GM19238 (cell line): ENCODE results near the gene ZSWIM5.
"Not testable (repeated sequence)": the region's sequence is repeated elsewhere in the genome, so short reads cannot be mapped to it uniquely, and the experiment has no call there.

Source experiments
- DNase-seq: peaks from one replicate; pipeline ENCODE4 v3.0.0; 2011; ENCODE audit warnings: low spot score; ENCODE audit not compliant: insufficient read length

Gene ZSWIM5

DNA sequence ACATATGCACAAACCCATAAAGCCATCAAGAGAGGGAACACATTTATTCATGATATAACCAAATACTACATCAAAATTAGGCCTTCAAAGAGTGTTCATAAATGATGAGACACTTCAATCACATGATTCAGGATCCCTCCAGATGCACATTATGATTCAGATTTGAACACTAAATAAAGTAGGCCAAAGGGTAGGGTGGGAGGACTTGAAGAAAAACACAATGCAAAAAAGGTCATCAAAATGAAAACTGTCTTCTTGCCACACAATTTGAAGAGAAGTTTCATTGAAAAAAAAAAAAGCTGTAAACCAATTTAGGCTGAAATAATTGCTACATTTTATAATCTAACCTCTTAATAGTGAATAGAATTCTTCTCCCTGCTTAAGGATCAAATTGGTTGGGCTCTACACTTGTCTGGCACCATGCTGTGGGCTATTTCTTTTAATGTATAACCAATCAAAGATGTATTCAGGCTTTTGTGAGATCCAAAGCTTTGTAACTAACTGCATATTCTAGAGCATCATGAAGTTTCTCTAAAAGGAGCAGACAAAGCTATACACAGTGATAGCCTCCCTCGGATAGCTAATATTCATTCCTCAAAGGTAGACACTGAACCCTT, 58.1 kb downstream of the ZSWIM5 start:
- DNase-seq: no peak

DNA sequence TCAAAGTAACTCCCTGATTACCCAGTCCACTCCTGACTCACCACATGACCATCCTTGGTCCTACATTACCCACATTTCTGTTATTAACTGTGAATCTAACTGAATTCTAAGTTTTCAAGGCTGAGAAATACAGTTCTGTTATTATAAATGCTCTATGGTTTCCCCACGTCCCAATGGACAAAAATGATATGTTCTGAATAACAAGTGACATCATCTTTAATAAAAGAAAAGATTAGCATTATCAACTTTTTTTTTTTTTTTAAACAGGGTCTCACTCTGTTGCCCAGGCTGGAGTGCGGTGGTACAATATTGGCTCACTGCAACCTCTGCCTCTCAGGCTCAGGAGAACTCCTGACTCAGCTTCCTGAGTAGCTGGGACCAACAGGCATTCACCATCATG, 59.6 kb downstream of the ZSWIM5 start:
- DNase-seq: no peak

DNA sequence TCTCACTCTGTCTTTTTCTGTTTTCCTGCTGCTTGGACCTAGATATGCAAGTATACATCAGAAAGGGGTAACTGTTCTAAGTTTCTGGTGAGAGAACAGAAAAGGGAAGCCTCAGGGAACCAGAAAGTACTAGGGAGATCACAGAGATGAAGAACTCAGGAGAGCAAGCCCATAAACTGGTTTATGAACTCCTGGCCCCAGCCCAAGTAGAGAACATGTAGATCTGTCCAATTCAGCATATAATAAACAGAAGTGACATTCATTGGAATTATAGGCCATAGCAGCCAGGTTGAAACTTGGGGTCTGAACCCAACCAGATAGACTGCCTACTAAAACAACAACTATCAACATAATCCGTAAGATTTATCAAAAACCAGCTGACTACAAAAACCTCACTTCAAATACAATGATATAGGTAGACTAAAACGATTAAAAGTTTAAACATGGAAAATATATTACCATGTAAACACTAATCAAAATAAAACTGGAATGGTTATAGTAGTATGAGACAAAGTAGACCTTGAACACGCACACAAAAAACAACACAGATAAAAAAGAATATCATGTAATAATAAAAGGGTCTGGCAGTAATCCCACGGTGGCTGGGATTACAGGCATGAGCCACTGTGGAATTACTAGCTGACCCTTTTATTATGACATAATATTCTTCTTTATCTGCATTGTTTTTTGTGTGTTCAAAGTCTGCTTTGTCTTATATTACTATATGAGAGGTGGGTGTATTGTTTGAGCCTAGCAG, 65.0 kb downstream of the ZSWIM5 start:
- DNase-seq: no peak

DNA sequence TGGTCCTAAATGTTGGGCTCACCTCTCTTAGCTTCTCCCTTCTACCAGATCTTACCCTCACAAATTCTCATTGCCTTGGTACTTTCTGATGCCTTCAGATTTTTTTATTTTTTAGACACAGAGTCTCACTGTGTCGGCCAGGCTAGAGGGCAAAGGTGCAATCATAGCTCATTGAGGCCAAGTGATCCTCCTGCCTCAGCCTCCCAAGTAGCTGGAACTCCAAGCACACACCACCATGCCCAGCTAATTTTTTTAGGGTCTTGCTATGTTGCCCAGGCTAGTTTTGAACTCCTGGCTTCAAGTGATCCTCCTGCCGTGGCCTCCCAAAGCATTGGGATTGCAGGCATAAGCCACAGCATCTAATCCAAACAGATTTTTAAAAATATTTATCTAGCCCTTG, 69.4 kb downstream of the ZSWIM5 start:
- DNase-seq: no peak

DNA sequence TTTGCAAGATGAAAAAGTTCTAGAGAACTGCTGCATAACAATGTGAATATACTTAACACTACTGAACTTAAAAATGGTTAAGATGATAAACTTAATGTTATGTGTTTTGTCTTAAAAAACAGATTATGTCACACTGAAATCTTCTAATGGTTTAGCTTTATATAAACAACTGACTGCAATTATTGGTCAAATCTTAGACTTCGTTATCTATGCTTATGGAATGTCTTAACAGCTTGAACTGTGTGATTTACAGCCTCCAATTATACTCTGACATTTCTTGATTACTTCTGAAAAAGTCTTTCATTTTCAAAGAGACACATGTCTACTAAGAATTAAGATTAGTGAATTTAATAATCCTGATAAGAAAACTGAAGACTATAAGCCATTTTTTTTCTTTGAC, 71.1 kb downstream of the ZSWIM5 start:
- DNase-seq: no peak

DNA sequence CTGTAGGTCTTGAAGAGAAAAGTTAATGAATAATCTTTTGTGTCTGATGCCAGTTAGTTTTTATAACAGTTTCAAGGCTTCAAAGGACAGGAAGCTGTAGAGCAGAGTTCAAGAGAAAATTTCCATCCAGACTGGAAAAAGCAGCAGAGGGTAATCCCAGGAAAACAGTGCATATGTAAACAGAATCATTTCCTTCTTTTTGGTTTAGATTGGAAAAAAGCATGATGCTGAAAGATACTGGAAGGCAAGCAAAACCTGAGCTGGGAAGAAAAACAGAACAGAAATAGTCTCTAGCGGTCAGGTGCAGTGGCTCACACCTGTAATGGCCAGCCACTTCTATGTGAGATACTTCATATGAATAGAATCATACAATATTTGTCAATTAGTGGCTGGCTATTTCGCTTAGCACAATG, 71.9 kb downstream of the ZSWIM5 start:
- DNase-seq: no peak

DNA sequence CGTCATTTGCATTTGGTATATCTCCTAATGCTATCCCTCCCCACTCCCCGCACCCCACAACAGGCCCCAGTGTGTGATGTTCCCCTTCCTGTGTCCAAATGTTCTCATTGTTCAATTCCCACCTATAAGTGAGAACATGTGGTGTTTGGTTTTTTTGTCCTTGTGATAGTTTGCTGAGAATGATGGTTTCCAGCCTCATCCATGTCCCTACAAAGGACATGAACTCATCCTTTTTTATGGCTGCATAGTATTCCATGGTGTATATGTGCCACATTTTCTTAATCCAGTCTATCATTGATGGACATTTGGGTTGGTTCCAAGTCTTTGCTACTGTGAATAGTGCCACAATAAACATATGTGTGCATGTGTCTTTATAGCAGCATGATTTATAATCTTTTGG, 73.7 kb downstream of the ZSWIM5 start:
- not testable (repeated sequence) for DNase-seq

DNA sequence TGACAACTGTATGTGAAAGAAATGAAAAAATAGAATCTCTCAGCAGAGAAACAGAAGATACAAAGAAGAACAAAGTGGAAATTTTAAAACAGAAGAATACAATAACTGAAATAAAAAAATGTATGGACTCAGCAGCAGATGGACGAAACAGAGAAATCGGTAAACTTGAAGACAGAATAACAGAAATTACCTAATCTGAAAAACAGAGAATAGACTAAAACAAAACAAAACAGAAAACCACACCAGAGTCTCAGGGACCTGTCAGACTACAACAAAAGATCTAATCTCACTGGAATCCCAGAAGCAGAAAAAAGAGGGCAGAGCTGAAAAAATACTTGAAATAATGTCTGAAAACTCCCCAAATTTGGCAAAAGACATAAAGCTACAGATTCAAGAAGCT, 83.0 kb downstream of the ZSWIM5 start:
- no peak for DNase-seq

DNA sequence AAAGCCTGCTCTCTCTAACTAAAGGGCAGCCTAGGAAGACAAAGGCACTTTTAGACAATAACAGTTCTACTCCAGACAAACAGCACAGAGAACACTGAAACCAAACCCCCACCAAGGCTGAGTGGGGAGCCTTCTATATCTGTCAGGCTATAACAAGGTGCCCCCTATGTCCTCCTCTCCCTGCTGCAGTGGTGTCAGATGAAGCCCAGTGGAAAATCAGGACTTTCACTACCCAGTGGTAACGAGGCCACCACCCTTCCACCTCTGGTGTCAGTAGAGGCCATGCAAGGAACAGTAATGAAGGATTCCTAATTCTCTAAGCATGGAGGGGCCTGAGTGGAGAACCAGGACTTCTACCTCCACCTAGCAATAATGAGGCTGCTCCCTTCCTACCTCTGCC, 83.7 kb downstream of the ZSWIM5 start:
- no peak for DNase-seq

DNA sequence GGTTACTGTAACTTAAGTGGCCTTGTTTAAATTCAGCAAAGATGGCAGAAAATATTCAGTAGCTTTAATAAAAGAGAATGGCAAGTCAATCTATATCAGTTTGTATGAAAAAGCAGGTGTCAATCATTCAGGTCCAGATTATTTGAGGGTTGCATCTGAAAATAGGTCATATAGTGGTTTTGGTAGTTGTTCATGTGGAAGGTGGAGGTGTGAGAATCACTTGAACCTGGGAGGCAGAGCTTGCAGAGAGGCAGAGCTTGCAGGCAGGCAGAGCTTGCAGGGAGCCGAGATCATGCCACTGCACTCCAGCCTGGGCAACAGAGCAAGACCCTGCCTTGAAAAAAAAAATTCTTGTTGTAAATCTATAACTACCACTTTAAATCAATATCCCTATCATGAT, 88.6 kb downstream of the ZSWIM5 start:
- DNase-seq: no peak

DNA sequence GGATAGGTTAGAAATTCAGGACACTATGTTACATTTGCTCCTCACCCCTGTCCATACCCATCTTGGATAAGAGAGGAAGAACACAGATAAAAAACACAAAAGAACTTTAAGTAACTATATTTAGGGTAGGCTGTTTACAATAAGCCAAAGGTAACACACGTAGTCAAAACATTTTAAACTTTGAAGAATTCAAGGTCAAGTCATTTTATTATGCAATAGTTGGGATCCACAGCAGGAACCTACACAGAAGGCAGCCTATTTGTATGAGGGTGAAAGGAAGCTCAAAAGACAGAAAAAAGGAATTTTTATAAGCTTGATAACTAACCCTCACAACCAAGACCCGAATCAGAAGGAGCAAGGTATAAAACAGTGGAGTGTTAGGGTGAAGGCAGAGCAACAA, 89.6 kb downstream of the ZSWIM5 start:
- DNase-seq: no peak

DNA sequence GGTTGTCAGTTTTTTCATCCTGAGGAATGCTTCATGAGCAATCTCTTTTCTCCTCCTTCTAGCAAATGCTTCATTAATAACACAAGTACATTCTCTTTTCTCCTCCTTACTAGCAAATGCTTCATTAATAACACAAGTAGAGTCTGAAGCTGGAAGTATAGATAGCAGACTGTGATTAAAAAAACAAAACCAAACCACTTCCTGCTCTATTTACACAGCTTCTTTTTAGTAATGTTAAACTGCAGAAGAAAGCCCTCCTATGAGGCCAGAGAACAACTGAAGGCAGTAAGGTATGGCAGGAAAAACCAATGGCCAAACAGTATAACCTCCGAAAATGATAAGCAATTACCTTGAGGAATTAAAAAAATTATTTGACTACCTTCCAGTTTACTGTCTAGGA, 90.1 kb downstream of the ZSWIM5 start:
- DNase-seq: no peak

DNA sequence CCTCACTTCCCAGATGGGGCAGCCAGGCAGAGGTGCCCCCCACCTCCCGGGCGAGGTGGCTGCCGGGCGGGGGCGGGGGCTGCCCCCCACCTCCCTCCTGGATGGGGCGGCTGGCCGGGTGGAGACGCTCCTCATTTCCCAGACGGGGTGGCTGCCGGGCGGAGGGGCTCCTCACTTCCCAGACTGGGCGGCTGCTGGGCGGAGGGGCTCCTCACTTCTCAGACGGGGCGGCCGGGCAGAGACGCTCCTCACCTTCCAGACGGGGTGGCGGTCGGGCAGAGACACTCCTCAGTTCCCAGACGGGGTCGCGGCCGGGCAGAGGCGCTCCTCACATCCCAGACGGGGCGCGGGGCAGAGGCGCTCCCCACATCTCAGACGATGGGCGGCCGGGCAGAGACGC, 91.2 kb downstream of the ZSWIM5 start:
- DNase-seq: not testable (repeated sequence)

DNA sequence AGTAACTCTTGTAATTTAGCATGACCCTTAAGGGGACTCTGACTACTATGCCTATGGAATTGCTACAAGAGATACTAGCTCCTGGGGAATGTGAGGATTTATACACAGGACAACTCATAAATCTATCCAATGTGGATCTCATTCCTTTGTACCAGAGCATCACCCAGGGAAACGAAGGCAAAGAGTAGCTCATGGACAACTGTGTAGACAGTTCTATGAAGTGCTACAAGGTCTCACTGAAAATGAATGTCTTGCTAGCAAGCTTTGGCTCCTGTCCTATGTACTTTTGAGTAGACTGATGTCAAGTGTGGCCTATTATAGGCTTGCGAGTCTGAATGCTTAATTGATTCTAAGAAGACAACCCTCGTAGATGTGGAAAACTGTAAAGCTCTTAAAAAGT, 93.7 kb downstream of the ZSWIM5 start:
- no peak for DNase-seq

DNA sequence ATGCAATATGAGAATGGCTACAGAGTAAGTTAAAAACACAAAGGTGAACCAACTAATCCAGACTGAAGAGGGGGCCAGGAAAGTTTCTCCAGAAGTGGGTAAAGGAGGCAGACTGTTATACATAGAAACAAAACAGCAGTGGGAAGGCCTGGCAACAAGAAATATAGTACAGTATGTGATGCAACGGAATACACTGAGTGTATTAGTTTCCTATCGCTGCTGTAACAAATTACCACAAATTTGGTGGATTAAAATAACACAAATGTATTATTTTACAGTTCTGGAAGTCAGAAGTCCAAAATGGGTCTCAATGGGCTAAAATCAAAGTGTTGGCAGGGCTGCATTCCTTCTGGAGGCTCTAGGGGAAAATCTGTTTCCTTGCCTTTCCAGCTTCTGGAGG, 95.2 kb downstream of the ZSWIM5 start:
- DNase-seq: no peak

DNA sequence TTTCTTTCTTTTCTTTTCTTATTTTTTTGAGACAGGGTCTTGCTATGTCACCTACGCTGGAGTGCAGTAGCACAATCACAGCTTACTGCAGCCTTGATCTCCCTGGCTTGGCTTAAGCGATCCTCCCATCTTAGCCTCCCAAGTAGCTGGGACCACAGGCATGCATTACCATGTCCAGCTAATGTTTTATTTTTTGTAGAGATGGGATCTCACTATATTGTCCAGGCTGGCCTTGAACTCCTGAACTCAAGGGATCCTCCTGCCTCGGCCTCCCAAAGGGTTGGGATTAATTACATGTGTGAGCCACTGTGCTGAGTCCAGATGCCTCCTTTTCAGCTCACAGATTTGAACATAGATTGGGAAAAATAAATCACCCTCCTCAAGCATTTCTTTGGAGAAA, 98.6 kb downstream of the ZSWIM5 start:
- DNase-seq: no peak

DNA sequence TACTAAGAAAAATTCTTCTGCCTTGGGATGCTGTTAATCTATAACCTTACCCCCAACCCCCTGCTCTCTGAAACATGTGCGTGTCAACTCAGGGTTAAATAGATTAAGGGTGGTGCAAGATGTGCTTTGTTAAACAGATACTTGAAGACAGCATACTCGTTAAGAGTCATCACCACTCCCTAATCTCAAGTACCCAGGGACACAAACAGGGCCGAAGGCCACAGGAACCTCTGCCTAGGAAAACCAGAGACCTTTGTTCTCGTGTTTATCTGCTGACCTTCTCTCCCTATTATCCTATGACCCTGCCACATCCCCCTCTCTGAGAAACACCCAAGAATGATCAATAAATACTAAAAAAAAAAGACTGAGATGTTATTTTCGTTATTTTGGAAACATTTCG, 99.5 kb downstream of the ZSWIM5 start:
- DNase-seq: not testable (repeated sequence)

DNA sequence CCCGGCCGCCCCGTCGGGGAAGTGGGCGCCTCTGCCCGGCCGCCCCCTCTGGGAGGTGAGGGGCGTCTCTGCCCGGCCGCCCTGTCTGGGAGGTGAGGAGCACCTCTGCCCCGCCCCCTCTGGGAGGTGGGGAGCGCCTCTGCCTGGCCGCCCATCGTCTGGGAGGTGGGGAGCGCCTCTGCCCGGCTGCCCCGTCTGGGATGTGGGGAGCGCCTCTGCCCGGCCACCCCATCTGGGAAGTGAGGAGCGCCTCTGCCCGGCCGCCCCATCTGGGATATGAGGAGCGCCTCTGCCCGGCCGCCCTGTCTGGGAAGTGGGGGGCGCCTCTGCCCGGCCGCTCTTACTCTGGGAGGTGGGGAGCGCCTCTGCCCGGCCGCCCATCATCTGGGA, 100.3 kb downstream of the ZSWIM5 start:
- DNase-seq: not testable (repeated sequence)

DNA sequence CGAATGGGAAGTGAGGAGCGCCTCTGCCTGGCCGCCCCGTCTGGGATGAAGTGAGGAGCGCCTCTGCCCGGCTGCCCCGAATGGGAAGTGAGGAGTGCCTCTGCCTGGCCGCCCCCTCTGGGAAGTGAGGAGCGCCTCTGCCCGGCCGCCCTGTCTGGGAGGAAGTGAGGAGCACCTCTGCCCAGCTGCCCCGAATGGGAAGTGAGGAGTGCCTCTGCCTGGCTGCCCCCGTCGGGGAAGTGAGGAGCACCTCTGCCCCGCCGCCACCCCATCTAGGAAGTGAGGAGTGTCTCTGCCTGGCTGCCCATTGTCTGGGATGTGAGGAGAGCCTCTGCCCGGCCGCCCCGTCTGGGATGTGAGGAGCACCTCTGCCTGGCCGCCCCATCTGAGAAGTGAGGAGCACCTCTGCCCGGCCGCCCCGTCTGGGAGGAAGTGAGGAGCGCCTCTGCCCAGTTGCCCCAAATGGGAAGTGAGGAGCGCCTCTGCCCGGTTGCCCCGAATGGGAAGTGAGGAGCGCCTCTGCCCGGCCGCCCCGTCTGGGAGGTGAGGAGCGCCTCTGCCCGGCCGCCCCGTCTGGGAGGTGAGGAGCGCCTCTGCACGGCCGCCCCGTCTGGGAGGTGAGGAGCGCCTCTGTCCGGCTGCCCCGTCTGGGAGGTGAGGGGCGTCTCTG, 100.8 kb downstream of the ZSWIM5 start:
- DNase-seq: not testable (repeated sequence)

DNA sequence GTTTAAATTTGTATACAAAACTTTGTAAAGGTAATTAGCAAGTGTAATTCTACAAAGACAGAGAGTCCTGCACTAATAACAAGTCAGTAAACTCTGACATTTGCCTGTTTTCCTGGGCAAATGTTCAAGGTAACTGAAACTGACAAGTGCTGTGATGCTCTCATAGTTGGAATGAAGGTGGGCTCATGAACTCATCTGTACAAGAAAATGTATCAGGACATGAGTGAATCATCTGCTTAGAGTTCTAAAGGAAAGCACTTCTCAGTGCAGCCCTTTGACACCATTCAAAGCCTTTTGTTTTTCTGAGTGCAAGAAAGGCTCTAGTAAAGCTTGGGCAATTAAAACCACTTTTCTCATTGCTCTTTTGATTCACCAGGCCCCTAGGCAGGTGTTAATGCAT, 102.9 kb downstream of the ZSWIM5 start:
- DNase-seq: no peak

DNA sequence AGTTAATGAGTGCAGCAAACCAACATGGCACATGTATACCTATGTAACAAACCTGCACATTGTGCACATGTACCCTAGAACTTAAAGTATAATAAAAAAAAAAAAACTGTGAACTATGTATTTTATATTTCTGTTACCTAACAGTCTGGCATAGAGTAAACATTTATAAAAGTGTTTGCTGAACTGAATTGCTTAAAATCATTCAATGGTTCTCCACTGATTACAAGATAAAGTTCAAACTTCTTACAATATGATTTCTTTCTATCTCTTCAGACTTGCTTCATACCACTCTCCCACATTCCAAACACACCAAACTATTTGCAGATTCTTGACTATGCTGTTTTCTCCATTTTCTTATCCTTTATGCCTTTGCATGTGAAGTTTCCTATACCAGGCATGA, 104.5 kb downstream of the ZSWIM5 start:
- no peak for DNase-seq

DNA sequence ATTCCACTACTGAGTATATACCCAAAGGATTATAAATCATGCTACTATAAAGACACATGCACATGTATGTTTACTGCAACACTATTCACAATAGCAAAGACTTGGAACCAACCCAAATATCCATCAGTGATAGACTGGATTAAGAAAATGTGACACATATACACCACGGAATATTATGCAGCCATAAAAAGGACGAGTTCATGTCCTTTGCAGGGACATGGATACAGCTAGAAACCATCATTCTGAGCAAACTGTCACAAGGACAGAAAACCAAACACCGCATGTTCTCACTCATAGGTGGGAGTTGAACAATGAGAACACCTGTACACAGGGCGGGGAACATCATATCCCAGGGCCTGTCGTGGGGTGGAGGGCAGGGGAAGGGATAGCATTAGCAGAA, 104.9 kb downstream of the ZSWIM5 start:
- not testable (repeated sequence) for DNase-seq

DNA sequence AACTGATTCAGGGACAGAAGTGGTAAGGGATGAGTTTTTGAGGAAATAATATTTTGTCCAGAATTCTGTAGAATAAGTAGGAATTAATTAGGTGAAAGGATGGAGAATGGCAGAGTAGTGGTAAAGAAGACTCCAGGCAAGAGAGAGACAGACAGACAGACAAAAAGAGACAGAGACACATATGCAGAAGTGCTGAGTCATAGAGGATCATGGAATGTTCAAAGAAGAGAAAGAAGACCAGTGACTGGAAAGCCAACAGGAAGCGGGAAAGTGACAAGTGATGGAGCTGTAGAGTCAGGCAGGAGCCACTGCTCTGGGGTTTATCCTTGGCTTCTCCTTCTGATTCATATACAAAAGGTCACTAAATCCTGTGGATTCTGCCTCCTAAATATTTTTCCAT, 108.5 kb downstream of the ZSWIM5 start:
- no peak for DNase-seq
